Panc1 (cell line): ENCODE data around the gene DENND4C. TPM values are rescaled to one million over a fixed set of nuclear protein-coding genes. Genes with fewer than 3 reads are reported as not detected.
"Not testable (repeated sequence)": the region's sequence is repeated elsewhere in the genome, so short reads cannot be mapped to it uniquely, and the experiment has no call there.

ENCODE experiments used
- ATAC-seq: fragments of 200-7000 bp; cut with Tn5 transposase; 2 replicates; pipeline ENCODE4 v1.9.1; 2020; ENCODE audit warnings: mild to moderate bottlenecking, moderate library complexity
- BruUV-seq: library from RNA; stranded (reverse); fragments of 400-500 nt; replicated peaks from 2 replicates; lab custom pipeline; 2021; lab: Mats Ljungman, UMichigan
- CTCF ChIA-PET: fragments of 300-600 bp; sonication (Branson Sonifier 250); formaldehyde crosslinking; loops from one replicate; lab custom pipeline; 2022; ENCODE audit warnings: antibody characterized with exemption; lab: Charles Lee
- POLR2A ChIA-PET: fragments of 300-600 bp; sonication (Branson Sonifier 250); formaldehyde crosslinking; loops from one replicate; lab custom pipeline; 2022; ENCODE audit warnings: antibody characterized with exemption; lab: Charles Lee
- DNase-seq: peaks from one replicate; pipeline ENCODE4 v3.0.0-alpha.2; 2010; ENCODE audit warnings: low read depth, low spot score
- H3K27ac ChIP-seq: 2 replicates; pipeline ENCODE4 v1.5.1; 2011; ENCODE audit warnings: mild to moderate bottlenecking, low read length, inconsistent platforms
- H3K27me3 ChIP-seq: fragments of 200-500 bp; sonication (Bioruptor generic); 2 replicates; pipeline ENCODE4 v1.6.0; 2014; ENCODE audit warnings: low read length, inconsistent platforms; ENCODE audit not compliant: control insufficient read depth, insufficient read depth
- H3K36me3 ChIP-seq: fragments of 200-500 bp; sonication (Bioruptor generic); 2 replicates; pipeline ENCODE4 v1.5.1; 2014; ENCODE audit warnings: inconsistent platforms, mild to moderate bottlenecking, low read length, moderate library complexity; ENCODE audit not compliant: control insufficient read depth, insufficient read depth
- H3K4me1 ChIP-seq: 2 replicates; pipeline ENCODE4 v1.5.1; 2011; ENCODE audit warnings: inconsistent platforms, mild to moderate bottlenecking, low read length, moderate library complexity; ENCODE audit not compliant: control insufficient read depth, insufficient read depth
- H3K4me3 ChIP-seq, 2 experiments: 2 replicates each; pipeline ENCODE4 v1.5.1; 2011 to 2012; ENCODE audit warnings: low read depth in 2 of 2, low read length in 2 of 2, mild to moderate bottlenecking in 2 of 2, inconsistent platforms in 1 of 2, moderate library complexity in 1 of 2
- H3K9me3 ChIP-seq: fragments of 200-500 bp; sonication (Bioruptor generic); 2 replicates; pipeline ENCODE4 v1.5.1; 2014; ENCODE audit warnings: low read depth, mild to moderate bottlenecking, inconsistent platforms, low read length, moderate library complexity; ENCODE audit not compliant: control insufficient read depth, insufficient read depth
- CTCF ChIP-seq: fragments of 450-650 bp; IDR thresholded peaks from 2 replicates; pipeline ENCODE4 v1.5.1; 2017; ENCODE audit warnings: mild to moderate bottlenecking
- POLR2AphosphoS5 ChIP-seq: IDR thresholded peaks from 2 replicates; pipeline ENCODE4 v1.6.1; 2012; ENCODE audit warnings: mild to moderate bottlenecking, low read depth, low read length, moderate library complexity
- REST ChIP-seq, 2 experiments: IDR thresholded peaks; 2 replicates each; pipeline ENCODE4 v1.6.1; 2011 to 2012; ENCODE audit warnings: low read depth in 2 of 2, control low read depth in 1 of 2, low read length in 1 of 2, mild to moderate bottlenecking in 1 of 2, moderate library complexity in 1 of 2; ENCODE audit not compliant: insufficient read depth in 1 of 2
- SIN3A ChIP-seq: IDR thresholded peaks from 2 replicates; pipeline ENCODE4 v1.6.1; 2012; ENCODE audit warnings: low read depth, mild to moderate bottlenecking, low read length, moderate library complexity, borderline replicate concordance; ENCODE audit not compliant: insufficient read depth
- TCF7L2 ChIP-seq: IDR thresholded peaks from 2 replicates; pipeline ENCODE4 v1.6.1; 2011; ENCODE audit warnings: mild to moderate bottlenecking, low read depth, low read length, inconsistent platforms
- in situ Hi-C: cut with HindIII; loops from 2 replicates; pipeline ENCODE4 v1.10.0; 2016; ENCODE audit warnings: low sequenced_read_pairs, low pct_unique_long_range_greater_than_20kb
- intact Hi-C: fragments of 100-400 bp; cut with micrococcal nuclease; formaldehyde crosslinking; loops from one replicate; pipeline ENCODE4 v1.10.0; 2022; ENCODE audit not compliant: unreplicated experiment
- total RNA-seq: library from RNA; stranded (reverse); gene quantifications from one replicate; pipeline ENCODE4 v1.2.1, GENCODE V29; 2021; ENCODE audit not compliant: unreplicated experiment

DENND4C gene
- total RNA-seq, 1 experiment from 2014 or later: 10.5 TPM

- H3K4me1 ChIP-seq: no peaks in the 10 kb centered on the region; the same call in 1 of the 2 replicates
- intact Hi-C loops: no loop called here
- ChIA-PET CTCF (no interaction called here), POLR2A (no interaction called here)
- in situ Hi-C loops: no loop called here
- H3K27me3 ChIP-seq: no peaks in the 10 kb centered on the region
- ATAC-seq (no peak), DNase-seq (no peak)
- no peaks in the 10 kb centered on the region for H3K9me3 ChIP-seq
- TF ChIP-seq REST (IDR thresholded peaks at IDR 0.05; ENCODE audit: insufficient read depth in 1 of 2, low read depth in 2 of 2, low read length in 1 of 2) (no peak), POLR2AphosphoS5 (no peak), TCF7L2 (no peak), SIN3A (no peak), CTCF (no peak)
- H3K4me3 ChIP-seq: no peak overlapping the region
- H3K36me3 ChIP-seq: peaks cover 13% of the 10 kb centered on the region
- H3K27ac ChIP-seq: no peak overlapping the region
- BruUV-seq: no TSS peak
Observed at GRCh38 chr9:19381656-19382055, 151.2 kb downstream of the DENND4C start.

- ATAC-seq, H3K9me3 ChIP-seq, intact Hi-C loops, H3K4me3 ChIP-seq, in situ Hi-C loops, BruUV-seq, H3K4me1 ChIP-seq, H3K27me3 ChIP-seq, H3K27ac ChIP-seq, H3K36me3 ChIP-seq, POLR2A ChIA-PET, CTCF ChIA-PET, DNase-seq: not testable (repeated sequence)
Observed at GRCh38 chr9:19385212-19385611, 154.7 kb downstream of the DENND4C start.

- H3K4me1 ChIP-seq: no peaks in the 10 kb centered on the region; the same call in 1 of the 2 replicates
- POLR2A ChIA-PET: no interaction called here
- no peaks in the 10 kb centered on the region for H3K27me3 ChIP-seq
- H3K27ac ChIP-seq: no peak overlapping the region
- in situ Hi-C loops: no loop called here
- BruUV-seq: no TSS peak
- DNase-seq: no peak
- no peaks in the 10 kb centered on the region for H3K9me3 ChIP-seq
- intact Hi-C loops: no loop called here
- no peak for ATAC-seq
- no peaks in the 10 kb centered on the region for H3K36me3 ChIP-seq
- no peak overlapping the region for H3K4me3 ChIP-seq
- no peak for TF ChIP-seq REST (IDR thresholded peaks at IDR 0.05; ENCODE audit: insufficient read depth in 1 of 2, low read depth in 2 of 2, low read length in 1 of 2)
- TF ChIP-seq SIN3A: no peak
- TF ChIP-seq CTCF: no peak
- no peak for TF ChIP-seq TCF7L2
- no peak for TF ChIP-seq POLR2AphosphoS5
- CTCF ChIA-PET: no interaction called here
Observed at GRCh38 chr9:19385786-19386501, 155.5 kb downstream of the DENND4C start.
